OCI-LY3 (cell line): Measurements from ENCODE around the gene LHX1.

ENCODE experiments used
- H2AFZ ChIP-seq: fragments of 200-600, 300-600 bp; shearing (Covaris generic); 2 replicates; pipeline ENCODE4 v1.6.0; 2014; ENCODE audit warnings: antibody characterized with exemption, low read depth, low read length
- H3K27ac ChIP-seq: fragments of 200-600, 300-600 bp; sonication (generic); 2 replicates; pipeline ENCODE4 v1.5.1; 2014; ENCODE audit warnings: mild to moderate bottlenecking, low read length, moderate library complexity, mixed read lengths
- H3K27me3 ChIP-seq: fragments of 200-600, 300-600 bp; sonication (generic); 2 replicates; pipeline ENCODE4 v1.6.1; 2014; ENCODE audit warnings: low read depth, low read length, mixed read lengths
- H3K36me3 ChIP-seq: fragments of 200-600, 300-600 bp; sonication (generic); replicated peaks from 2 replicates; pipeline ENCODE3; 2014; ENCODE audit warnings: low read depth, low read length, mixed read lengths
- H3K4me1 ChIP-seq: fragments of 300-600, 200-600 bp; sonication (generic); 2 replicates; pipeline ENCODE4 v1.6.1; 2014; ENCODE audit warnings: low read length, mixed read lengths
- H3K4me2 ChIP-seq: fragments of 200-600, 300-600 bp; sonication (generic); 2 replicates; pipeline ENCODE4 v1.6.1; 2014; ENCODE audit warnings: low read length, mixed read lengths
- H3K4me3 ChIP-seq: fragments of 300-600, 200-600 bp; sonication (generic); 2 replicates; pipeline ENCODE4 v1.5.1; 2014; ENCODE audit warnings: antibody characterized with exemption, mild to moderate bottlenecking, low read length, moderate library complexity
- H3K79me2 ChIP-seq: fragments of 300-600, 200-600 bp; shearing (Covaris generic); 2 replicates; pipeline ENCODE4 v1.6.1; 2014; ENCODE audit warnings: mild to moderate bottlenecking, low read length, mixed read lengths
- H3K9ac ChIP-seq: fragments of 300-600, 200-600 bp; shearing (Covaris generic); 2 replicates; pipeline ENCODE4 v1.6.0; 2014; ENCODE audit warnings: mild to moderate bottlenecking, low read length, moderate library complexity
- H3K9me3 ChIP-seq: fragments of 200-600, 300-600 bp; shearing (Covaris generic); 2 replicates; pipeline ENCODE4 v1.6.1; 2014; ENCODE audit warnings: low read length, mixed read lengths; ENCODE audit not compliant: insufficient read depth
- H4K20me1 ChIP-seq: fragments of 200-600, 300-600 bp; sonication (generic); 2 replicates; pipeline ENCODE4 v1.6.1; 2016; ENCODE audit warnings: low read length, mixed read lengths; ENCODE audit not compliant: insufficient read depth
- CTCF ChIP-seq: fragments of 200-600, 300-600 bp; sonication (generic); IDR thresholded peaks from 2 replicates; pipeline ENCODE4 v1.5.1; 2014; ENCODE audit warnings: antibody characterized with exemption, low read length, low read depth
- EZH2phosphoT487 ChIP-seq: fragments of 200-600 bp; shearing (Covaris generic); IDR thresholded peaks from 2 replicates; pipeline ENCODE4 v1.6.1; 2018; ENCODE audit warnings: antibody characterized with exemption, mixed run types, low read depth

LHX1 gene

GRCh38 chr17:36980280-36980761 lies 43.0 kb downstream of the LHX1 start:
- H2AFZ ChIP-seq: no peak overlapping the region
- no peak for TF ChIP-seq EZH2phosphoT487
- TF ChIP-seq CTCF: no peak
- H3K27ac ChIP-seq: no peak overlapping the region

GRCh38 chr17:36983618-36984017 lies 46.3 kb downstream of the LHX1 start:
- H3K27ac ChIP-seq: no peak overlapping the region
- H2AFZ ChIP-seq: no peak overlapping the region
- no peak overlapping the region for H3K4me2 ChIP-seq

More at GRCh38 chr17:36980280-36980761, 43.0 kb downstream of the LHX1 start:
- Histone ChIP-seq H3K4me2 (no peak overlapping the region), H3K79me2 (peaks cover 91% of the 10 kb centered on the region), H3K4me1 (no peaks in the 10 kb centered on the region), H3K27me3 (no peaks in the 10 kb centered on the region), H3K9me3 (no peaks in the 10 kb centered on the region), H4K20me1 (peaks cover 5% of the 10 kb centered on the region; the same call in 1 of the 2 replicates), H3K36me3 (peaks cover 6% of the 10 kb centered on the region), H3K4me3 (no peak overlapping the region), H3K9ac (no peak overlapping the region)

GRCh38 chr17:36989173-36989572 lies 51.9 kb downstream of the LHX1 start:
- TF ChIP-seq EZH2phosphoT487 (no peak), CTCF (no peak)
- Histone ChIP-seq H3K79me2 (peaks cover 25% of the 10 kb centered on the region), H3K4me2 (no peak overlapping the region), H2AFZ (no peak overlapping the region), H3K4me1 (no peaks in the 10 kb centered on the region), H3K27me3 (no peaks in the 10 kb centered on the region), H4K20me1 (peaks cover 3% of the 10 kb centered on the region; the same call in 1 of the 2 replicates), H3K36me3 (peaks cover 47% of the 10 kb centered on the region), H3K9me3 (no peaks in the 10 kb centered on the region), H3K27ac (no peak overlapping the region), H3K9ac (no peak overlapping the region), H3K4me3 (no peak overlapping the region)

More at GRCh38 chr17:36983618-36984017, 46.3 kb downstream of the LHX1 start:
- Histone ChIP-seq H3K4me3 (no peak overlapping the region), H3K79me2 (peaks cover 69% of the 10 kb centered on the region), H3K9ac (no peak overlapping the region), H4K20me1 (peaks cover 5% of the 10 kb centered on the region; the same call in 1 of the 2 replicates), H3K9me3 (no peaks in the 10 kb centered on the region), H3K36me3 (peaks cover 21% of the 10 kb centered on the region), H3K27me3 (no peaks in the 10 kb centered on the region), H3K4me1 (no peaks in the 10 kb centered on the region)
- TF ChIP-seq CTCF: no peak
- TF ChIP-seq EZH2phosphoT487: no peak

GRCh38 chr17:36992701-36993100 lies 55.4 kb downstream of the LHX1 start:
- Histone ChIP-seq H3K9me3 (no peaks in the 10 kb centered on the region), H3K4me2 (no peak overlapping the region), H2AFZ (no peak overlapping the region), H4K20me1 (peaks cover 3% of the 10 kb centered on the region; the same call in 1 of the 2 replicates), H3K9ac (no peak overlapping the region), H3K27ac (no peak overlapping the region), H3K4me1 (no peaks in the 10 kb centered on the region), H3K27me3 (no peaks in the 10 kb centered on the region), H3K79me2 (peaks cover 20% of the 10 kb centered on the region), H3K4me3 (no peak overlapping the region), H3K36me3 (peaks cover 61% of the 10 kb centered on the region)
- TF ChIP-seq EZH2phosphoT487 (no peak), CTCF (no peak)
